Hepatocyte (in vitro differentiated cells): ENCODE data around the gene TRIM52. TPM values are rescaled to one million over a fixed set of nuclear protein-coding genes. Genes with fewer than 3 reads are reported as not detected.

Source experiments
- DNase-seq: peaks from one replicate; pipeline ENCODE4 v3.0.0-alpha.2; 2016; ENCODE audit warnings: low spot score
- H2AFZ ChIP-seq: fragments of 200-600 bp; sonication (generic); 2 replicates; pipeline ENCODE4 v1.6.0; 2016; ENCODE audit warnings: antibody characterized with exemption, mild to moderate bottlenecking
- H3K27ac ChIP-seq: fragments of 200-600 bp; sonication (generic); 2 replicates; pipeline ENCODE4 v1.5.1; 2016; ENCODE audit warnings: mild to moderate bottlenecking
- H3K27me3 ChIP-seq: fragments of 200-600 bp; sonication (generic); 2 replicates; pipeline ENCODE4 v1.6.1; 2016
- H3K36me3 ChIP-seq: fragments of 200-600 bp; sonication (generic); replicated peaks from 2 replicates; pipeline ENCODE4 v1.5.1; 2016; ENCODE audit warnings: low read depth; ENCODE audit not compliant: insufficient read depth
- H3K4me1 ChIP-seq: fragments of 200-600 bp; sonication (generic); 2 replicates; pipeline ENCODE4 v1.5.1; 2016; ENCODE audit warnings: mild to moderate bottlenecking, moderate library complexity; ENCODE audit not compliant: insufficient read depth
- H3K4me2 ChIP-seq: fragments of 200-600 bp; sonication (generic); 2 replicates; pipeline ENCODE4 v1.6.0; 2016
- H3K4me3 ChIP-seq: fragments of 200-600 bp; sonication (generic); 2 replicates; pipeline ENCODE4 v1.5.1; 2016; ENCODE audit warnings: mild to moderate bottlenecking
- H3K79me2 ChIP-seq: fragments of 200-600 bp; sonication (generic); 2 replicates; pipeline ENCODE4 v1.6.0; 2017; ENCODE audit warnings: mild to moderate bottlenecking
- H3K9me2 ChIP-seq: fragments of 200-600 bp; sonication (generic); replicated peaks from 2 replicates; pipeline ENCODE4 v1.6.0; 2017; ENCODE audit warnings: mild to moderate bottlenecking; ENCODE audit not compliant: insufficient read depth
- H3K9me3 ChIP-seq: fragments of 200-600 bp; sonication (generic); 2 replicates; pipeline ENCODE4 v1.5.1; 2016; ENCODE audit warnings: low read depth, mild to moderate bottlenecking
- H4K20me1 ChIP-seq: fragments of 200-600 bp; sonication (generic); 2 replicates; pipeline ENCODE4 v1.6.0; 2016; ENCODE audit warnings: mild to moderate bottlenecking; ENCODE audit not compliant: insufficient read depth, poor library complexity, severe bottlenecking
- CTCF ChIP-seq: fragments of 200-600 bp; sonication (generic); IDR thresholded peaks from 2 replicates; pipeline ENCODE4 v1.5.1; 2016; ENCODE audit warnings: antibody characterized with exemption, mild to moderate bottlenecking; ENCODE audit not compliant: poor library complexity
- EZH2 ChIP-seq: fragments of 200-600 bp; sonication (generic); IDR thresholded peaks from 2 replicates; pipeline ENCODE4 v1.6.1; 2016; ENCODE audit warnings: antibody characterized with exemption, mild to moderate bottlenecking, borderline replicate concordance
- EZH2phosphoT487 ChIP-seq: fragments of 200-600 bp; sonication (generic); IDR thresholded peaks from one replicate; pipeline ENCODE4 v1.6.1; 2018; ENCODE audit warnings: antibody characterized with exemption, mild to moderate bottlenecking, low read depth, moderate library complexity; ENCODE audit not compliant: unreplicated experiment, severe bottlenecking
- WGBS: methylation state at CpG from one replicate; pipeline ENCODE4 v1.1.6; 2016; ENCODE audit warnings: low lambda C conversion rate; ENCODE audit errors: missing lambda C conversion rate; 5-methylcytosine and 5-hydroxymethylcytosine counted together
- polyA plus RNA-seq: library from polyadenylated mRNA; unstranded; fragments of >200 nt; fragmentation: Nextera tagmentation; extraction: Ambion mirVana; gene quantifications from 2 replicates; pipeline ENCODE4 v1.2.1, GENCODE V29; 2016
- total RNA-seq: library from RNA; depleted of rRNA; stranded (reverse); fragments of >200 nt; gene quantifications from 2 replicates; pipeline ENCODE4 v1.2.3, GENCODE V29; 2014

The TRIM52 gene
- total and polyA plus RNA-seq, 2 experiments from 2014 or later = 9.9 to 13.2 TPM

- Histone ChIP-seq H3K4me1 (no peaks in the 10 kb centered on the region), H2AFZ (no peak overlapping the region), H3K36me3 (peaks cover 7% of the 10 kb centered on the region), H3K4me3 (no peak overlapping the region), H3K27ac (no peak overlapping the region), H4K20me1 (peaks cover 37% of the 10 kb centered on the region), H3K79me2 (peaks cover 24% of the 10 kb centered on the region), H3K9me2 (no peaks in the 10 kb centered on the region), H3K27me3 (no peaks in the 10 kb centered on the region), H3K9me3 (no peaks in the 10 kb centered on the region), H3K4me2 (no peak overlapping the region)
- WGBS = 91% methylated on average over 5 of the region's 5 CpGs
- no peak for DNase-seq
- no peak for TF ChIP-seq CTCF
- no peak for TF ChIP-seq EZH2
- TF ChIP-seq EZH2phosphoT487 = no peak
Measured at GRCh38 chr5:181235323-181235688, 25.6 kb downstream of the TRIM52 start.

- H3K9me2 ChIP-seq = no peaks in the 10 kb centered on the region
- 94% methylated on average over 22 of the region's 22 CpGs for WGBS
- H3K79me2 ChIP-seq = peaks cover 18% of the 10 kb centered on the region
- no peak for DNase-seq
- TF ChIP-seq EZH2phosphoT487 (no peak), EZH2 (no peak), CTCF (no peak)
- H3K27ac ChIP-seq = no peak overlapping the region
- H3K36me3 ChIP-seq = peaks cover 7% of the 10 kb centered on the region
- H2AFZ ChIP-seq = no peak overlapping the region
- H3K4me1 ChIP-seq = no peaks in the 10 kb centered on the region
- no peaks in the 10 kb centered on the region for H3K9me3 ChIP-seq
- peaks cover 31% of the 10 kb centered on the region for H4K20me1 ChIP-seq
- H3K27me3 ChIP-seq = no peaks in the 10 kb centered on the region
- H3K4me2 ChIP-seq = no peak overlapping the region
- H3K4me3 ChIP-seq = no peak overlapping the region
Measured at GRCh38 chr5:181234455-181235306, 26.3 kb downstream of the TRIM52 start.

- H2AFZ ChIP-seq = no peak overlapping the region
- DNase-seq = no peak
- H3K36me3 ChIP-seq = peaks cover 6% of the 10 kb centered on the region
- H3K27ac ChIP-seq = no peak overlapping the region
- H3K9me2 ChIP-seq = no peaks in the 10 kb centered on the region
- H3K27me3 ChIP-seq = no peaks in the 10 kb centered on the region
- H3K4me2 ChIP-seq = no peak overlapping the region
- H3K79me2 ChIP-seq = peaks cover 14% of the 10 kb centered on the region
- H4K20me1 ChIP-seq = peaks cover 24% of the 10 kb centered on the region
- no peaks in the 10 kb centered on the region for H3K4me1 ChIP-seq
- TF ChIP-seq CTCF = no peak
- no peak for TF ChIP-seq EZH2
- TF ChIP-seq EZH2phosphoT487 = no peak
- H3K9me3 ChIP-seq = no peaks in the 10 kb centered on the region
- WGBS = 94% methylated on average over 22 of the region's 24 CpGs
- H3K4me3 ChIP-seq = no peak overlapping the region
Measured at GRCh38 chr5:181233801-181234454, 27.0 kb downstream of the TRIM52 start.
